Measurements from ENCODE around the gene RAB6A.
"Not testable (repeated sequence)": the region's sequence is repeated elsewhere in the genome, so short reads cannot be mapped to it uniquely, and the experiment has no call there.

RAB6A gene

DNA sequence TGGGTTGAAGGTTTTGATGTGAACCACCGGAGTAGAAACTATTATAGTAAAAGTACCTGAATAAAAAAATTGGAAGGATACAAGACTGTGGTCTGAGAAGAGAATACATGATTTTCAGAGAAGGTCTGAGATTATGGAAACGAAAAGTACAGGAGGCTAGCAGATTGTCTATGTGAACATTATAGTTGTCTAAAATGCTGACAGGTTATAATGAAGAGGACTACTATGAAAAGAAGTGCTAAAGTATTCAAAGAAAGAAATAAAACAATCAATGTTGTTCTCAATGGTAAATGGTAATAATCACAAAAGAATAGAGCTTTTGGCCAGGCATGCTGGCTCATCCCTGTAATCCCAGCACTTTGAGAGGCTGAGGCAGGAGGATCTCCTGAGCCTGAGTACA lies 34.0 kb downstream of the RAB6A start:
- no peak for DNase-seq (ENCODE audit: low read depth in 2 of 2)

DNA sequence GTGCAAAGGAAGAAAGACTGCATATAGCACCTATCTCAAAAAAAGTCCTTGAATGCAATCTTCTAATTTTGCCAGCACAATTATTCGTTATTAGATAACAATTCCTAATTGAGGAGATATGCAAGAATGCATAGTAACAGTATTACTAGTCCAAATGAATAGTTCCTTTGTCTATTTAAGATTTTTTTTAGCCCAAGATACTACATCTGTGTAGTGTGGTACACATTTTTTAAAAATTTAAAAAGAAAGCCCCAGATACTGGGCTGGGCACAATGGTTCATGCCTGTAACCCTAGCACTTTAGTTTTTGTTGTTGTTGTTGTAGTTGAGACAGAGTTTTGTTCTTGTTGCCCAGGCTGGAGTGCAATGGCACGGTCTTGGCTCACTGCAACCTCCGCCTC lies 43.7 kb downstream of the RAB6A start:
- no peak for DNase-seq (ENCODE audit: low read depth in 2 of 2)

DNA sequence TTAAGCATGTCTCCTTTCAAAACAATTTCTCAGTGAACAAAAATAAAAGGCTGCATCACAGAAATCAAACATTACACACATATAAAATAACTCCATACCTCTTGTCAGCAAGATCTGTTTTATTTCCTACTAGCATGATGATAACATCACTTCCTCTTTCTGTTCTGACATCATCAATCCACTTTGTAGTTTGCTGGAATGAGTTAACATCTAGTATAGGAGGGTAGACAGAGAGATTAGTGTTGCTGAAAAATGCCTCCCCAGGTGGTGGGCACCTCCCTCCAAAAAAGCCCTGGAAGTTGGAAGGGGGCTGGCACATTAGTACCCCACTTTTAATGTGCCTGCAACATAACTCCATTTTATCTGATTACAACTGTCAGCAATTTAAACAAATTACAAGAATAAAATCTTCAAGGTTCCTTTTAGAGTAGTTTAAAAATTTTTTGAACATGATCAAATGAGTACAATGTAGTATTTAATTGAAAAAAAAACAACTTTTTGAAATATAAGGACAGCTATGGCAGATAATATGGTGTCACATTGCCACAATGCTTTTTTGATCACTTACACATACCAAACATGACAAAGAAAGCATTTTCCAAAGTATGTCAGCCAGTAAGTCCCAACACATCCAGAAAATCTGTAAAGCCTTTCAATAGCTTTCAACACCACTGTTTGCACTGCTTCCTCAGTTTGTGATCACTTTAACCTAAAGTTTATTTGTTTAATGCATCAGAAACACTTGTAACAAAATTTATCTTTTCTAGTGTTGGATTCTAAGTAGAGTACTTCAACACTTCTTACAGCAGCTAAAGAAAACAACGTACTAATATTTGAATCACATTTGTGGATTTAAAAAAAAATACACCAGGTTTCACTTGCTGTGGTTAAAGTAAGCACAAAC lies 44.5 kb downstream of the RAB6A start:
- DNase-seq (ENCODE audit: low read depth in 2 of 2): no peak

DNA sequence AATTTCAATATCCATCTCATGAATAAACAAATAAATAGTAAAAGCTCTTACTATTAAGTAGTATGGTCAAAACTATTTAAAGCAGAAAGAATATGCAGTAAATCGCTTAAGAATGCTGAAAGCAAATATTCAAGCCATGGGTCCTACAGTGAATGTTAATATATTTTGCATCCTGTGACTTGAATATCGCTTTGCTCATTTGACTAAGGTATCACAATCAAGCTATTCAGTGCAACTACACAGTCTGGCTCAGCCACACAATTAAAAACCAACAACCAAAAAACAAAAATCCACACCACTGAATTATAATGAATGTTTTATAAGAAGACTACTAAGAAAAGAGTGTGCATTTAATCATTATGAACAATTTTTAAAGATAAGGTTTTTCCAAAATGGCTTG lies 45.3 kb downstream of the RAB6A start:
- no peak for DNase-seq (ENCODE audit: low read depth in 2 of 2)

DNA sequence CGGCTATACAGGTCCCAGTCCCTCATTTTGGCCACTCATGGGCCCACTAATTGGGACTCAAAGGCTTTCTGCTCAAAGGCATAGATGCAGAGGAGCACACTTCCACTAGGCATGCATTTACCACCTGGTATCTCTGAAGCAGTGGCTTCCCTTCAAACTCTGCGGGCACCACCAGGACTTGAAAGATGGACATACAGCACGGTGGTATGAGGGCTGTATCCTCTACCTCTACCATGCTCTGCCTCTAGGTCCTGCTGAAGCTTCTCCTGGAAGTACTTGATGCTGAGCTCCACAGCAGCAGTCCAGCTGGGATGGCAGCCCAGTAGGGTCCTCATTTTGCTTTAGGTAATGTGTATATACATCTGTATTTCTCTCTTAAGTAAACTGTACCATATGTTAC lies 49.9 kb downstream of the RAB6A start:
- DNase-seq (ENCODE audit: low read depth in 2 of 2): no peak

DNA sequence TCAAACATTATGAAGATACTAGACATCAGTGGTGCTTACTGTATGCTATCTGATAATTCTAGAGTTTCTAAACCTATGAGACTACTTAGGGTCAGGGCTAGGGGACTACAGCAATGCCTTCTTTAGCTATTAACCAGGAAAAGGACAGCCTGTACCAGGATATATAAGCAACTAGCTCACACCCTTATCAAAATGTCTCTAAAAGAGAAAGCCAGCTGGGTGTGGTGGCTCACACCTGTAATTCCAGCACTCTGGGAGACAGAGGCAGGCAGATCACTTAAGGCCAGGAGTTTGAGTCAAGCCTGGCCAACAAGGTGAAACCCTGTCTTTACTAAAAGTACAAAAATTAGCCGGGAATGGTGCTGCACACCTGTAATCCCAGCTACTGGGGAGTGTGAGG lies 55.8 kb downstream of the RAB6A start:
- DNase-seq (ENCODE audit: low read depth in 2 of 2): no peak

DNA sequence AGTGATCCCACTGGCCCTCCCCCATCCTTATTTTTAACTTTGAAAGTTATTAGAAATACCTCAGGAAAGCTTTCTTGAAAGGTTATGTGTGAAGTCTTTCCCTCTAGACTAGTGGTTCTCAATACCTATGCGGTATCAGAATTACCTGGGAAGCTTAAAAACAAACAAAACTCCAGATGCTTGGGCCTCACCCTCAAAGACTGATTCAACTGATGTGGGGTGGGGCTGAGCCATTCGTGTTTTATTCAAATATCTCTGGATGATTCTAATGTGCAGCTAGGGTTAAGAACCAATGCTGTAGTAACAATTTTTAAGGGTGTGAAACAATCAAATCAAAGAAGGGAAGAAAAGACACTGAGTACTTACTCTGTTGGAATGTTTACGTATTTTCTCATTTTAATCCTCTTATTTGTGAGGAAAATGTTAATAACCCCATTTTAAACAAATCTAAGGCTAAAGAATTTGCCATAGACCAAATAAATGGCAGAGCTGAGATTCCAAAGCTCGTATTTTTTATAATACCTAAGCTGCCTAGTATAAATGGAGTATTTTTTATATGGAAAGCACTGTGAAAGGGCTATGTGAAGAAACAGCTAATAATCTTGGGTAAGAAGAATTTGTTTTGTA lies 66.9 kb downstream of the RAB6A start:
- DNase-seq (ENCODE audit: low read depth in 2 of 2): no peak

DNA sequence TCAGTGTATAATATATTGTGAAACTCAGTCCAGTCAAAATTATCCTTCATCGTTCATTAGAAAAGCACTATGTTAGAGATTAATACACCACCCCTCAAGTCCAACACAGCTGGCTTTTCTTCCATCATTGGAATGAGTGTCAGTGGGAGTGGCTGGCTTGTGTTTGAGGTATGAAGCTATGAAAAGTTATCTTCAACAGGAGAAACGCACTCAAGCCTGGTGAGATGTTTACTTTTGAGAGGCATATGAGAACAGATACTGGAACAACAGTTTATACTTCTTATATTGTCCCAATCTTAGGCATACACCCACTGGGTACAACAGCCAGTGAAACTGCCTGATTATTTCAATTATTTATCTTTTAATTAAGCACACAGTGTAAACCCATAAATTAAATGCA lies 80.2 kb downstream of the RAB6A start:
- no peak for DNase-seq (ENCODE audit: low read depth in 2 of 2)

DNA sequence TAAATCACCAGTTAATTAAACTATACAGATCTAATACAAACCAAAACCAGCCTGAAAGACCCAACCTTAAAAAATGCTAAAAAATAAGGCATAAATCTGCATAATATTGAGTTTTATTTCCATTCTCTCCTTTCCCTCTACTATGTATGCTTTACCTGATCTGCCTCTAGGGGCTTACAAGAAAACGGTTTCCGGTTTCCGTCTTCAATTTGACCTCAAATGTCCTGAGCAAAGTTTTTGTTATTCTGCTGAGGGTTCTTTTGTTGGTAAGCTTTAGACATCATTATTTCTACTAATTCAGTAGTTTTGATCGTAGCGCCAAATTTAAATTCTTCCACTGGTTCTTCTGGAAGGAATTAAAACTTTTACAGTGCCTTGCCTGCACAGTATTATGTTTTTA lies 84.3 kb downstream of the RAB6A start:
- not testable (repeated sequence) for DNase-seq (ENCODE audit: low read depth in 2 of 2)

DNA sequence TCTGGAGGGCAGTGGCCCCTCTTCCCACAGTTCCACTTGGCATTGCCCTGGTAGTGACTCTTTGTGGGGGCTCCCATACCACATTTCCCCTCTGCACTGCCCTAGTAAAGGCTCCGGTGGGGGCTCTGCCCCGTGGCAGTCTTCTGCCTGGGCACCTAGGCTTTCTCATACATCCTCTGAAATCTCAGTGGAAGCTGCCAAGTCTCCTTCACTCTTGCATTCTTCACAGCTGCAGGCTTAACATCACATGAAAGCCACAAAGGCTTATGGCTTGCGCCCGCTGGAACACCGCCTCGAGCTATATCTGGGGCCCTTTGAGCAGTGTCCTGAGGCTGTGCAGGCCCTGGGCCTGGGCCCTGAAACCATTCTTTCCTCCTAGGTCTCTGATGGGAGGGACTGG lies 89.2 kb downstream of the RAB6A start:
- no peak for DNase-seq (ENCODE audit: low read depth in 2 of 2)

DNA sequence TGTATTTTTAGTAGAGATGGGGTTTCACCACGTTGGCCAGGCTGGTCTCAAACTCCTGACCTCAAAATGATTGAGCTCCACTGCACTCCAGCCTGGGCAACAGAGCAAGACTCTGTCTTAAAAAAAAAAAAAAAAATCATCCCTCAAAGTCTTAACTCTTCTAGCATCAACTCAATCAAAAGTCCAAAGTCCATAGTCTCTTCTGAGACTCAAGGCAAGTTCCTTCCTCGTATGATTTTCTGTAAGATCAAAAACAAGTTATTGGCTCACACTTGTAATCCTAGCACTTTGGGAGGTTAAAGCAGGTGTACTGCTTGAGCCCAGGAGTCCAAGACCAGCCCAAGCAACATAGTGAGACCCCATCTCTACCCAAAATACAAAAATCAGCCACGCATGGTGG lies 90.1 kb downstream of the RAB6A start:
- no peak for DNase-seq (ENCODE audit: low read depth in 2 of 2)

DNA sequence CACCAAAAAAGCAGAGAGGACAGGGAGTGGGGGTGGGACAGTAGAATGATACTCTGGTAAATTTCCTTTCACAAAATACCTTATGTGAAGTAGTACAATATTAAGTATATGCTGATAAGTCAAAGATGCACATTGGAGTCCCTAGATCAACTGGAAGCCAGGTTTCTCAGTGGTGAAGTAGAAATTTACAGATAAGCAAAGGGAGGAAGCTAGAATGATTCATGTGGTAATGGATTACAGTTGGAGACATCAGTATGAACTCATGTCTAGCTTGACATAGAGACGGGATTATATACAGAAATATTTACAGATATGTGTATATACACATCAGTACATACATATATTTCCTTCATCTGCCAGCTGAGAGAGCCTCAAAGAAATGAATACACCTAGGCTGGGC lies 93.0 kb downstream of the RAB6A start:
- DNase-seq (ENCODE audit: low read depth in 2 of 2): no peak

DNA sequence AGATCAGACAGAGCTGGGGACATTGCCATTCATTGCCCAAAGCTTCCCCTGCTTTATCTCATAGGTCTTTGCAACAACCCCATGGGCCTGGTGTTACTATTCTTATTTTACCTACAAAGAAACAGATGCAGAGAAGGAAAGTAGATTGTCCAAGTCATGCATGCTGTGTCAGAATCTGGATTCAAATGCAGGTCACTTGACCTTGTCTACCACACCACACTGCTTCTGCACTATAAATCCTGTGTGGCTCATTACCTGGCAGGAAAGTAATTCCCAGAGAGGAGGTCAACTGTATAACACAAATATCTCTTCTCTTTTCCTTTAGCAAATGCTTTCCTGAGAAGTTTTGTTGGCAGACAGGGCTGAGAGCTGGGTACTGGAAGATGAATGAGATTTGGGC lies 96.0 kb downstream of the RAB6A start:
- DNase-seq (ENCODE audit: low read depth in 2 of 2): no peak

DNA sequence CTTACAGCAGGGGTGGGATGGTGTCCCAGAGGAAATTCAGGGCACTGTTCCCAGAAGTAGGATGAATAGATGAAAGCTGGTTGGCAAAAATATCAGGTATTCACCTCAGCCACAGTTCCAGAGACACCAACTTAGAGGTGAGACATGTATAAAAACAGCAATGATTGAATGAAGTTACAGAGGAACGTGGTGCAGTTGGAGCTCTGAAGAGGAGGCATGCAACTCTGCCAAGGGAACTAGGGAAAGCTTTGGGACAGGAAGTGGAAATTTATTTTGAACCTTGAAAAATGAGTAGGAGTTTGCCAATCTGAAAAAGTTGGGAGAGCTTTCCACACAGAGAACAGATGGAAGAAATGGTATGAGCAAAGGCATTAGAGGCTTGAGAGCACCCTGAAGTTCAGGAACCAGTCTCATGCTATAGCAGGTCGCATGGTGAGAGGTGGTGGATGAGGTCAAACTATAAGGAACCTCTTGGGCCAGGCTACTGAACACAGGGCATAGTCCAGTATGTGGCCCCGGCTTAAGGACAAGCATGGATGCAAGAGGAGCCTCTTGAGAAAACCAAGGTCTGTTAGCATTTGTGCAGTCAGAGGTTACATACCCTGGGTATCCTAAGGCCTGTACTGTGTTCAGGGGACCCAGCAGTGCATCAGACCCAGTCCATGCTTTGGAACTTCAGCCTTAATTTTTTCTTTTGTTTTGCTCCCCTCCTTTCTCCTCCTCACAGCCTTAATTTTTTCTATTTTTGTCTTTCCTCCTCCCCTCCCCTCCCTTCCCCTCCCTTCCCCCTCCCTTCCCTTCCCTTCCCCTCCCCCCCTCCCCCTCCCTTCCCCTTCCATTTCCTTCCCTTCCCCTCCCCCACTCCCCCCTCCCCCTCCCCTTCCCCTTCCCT lies 97.0 kb downstream of the RAB6A start:
- DNase-seq (ENCODE audit: low read depth in 2 of 2): no peak

DNA sequence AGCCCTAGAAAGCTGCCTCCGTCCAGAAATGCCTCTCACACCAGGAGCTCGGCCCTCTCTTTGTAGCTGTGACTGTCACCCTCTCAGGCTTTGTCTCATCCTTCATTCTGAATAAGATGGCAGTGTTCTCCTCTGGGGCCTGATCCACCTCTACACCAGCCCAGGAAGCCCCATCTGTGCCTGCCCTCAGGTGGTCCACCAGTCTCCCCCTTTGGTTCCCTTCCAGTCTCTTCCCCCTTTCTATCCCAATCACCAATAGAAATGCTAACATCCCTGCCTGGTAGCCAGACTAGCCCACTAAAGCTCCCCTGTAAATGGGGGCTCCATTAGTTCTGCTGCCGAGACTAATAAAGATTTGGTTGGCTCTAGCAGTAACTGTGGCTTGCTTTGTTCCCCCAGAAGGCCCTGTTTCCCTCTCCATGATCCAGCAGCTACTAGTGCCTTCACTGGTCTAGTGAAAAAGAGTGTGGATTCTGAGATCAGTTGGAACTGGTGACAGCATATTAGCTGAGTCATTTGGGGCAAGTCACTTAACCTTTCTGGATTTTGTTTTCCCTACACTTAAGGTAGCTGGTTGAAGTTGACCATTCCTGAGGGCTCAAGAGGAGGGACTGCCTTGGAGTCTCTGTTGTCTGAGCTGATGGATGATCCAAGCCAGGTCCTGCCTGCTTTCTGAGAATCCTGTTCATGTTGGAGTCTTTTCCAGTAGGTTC lies 98.3 kb downstream of the RAB6A start:
- DNase-seq (ENCODE audit: low read depth in 2 of 2): no peak

DNA sequence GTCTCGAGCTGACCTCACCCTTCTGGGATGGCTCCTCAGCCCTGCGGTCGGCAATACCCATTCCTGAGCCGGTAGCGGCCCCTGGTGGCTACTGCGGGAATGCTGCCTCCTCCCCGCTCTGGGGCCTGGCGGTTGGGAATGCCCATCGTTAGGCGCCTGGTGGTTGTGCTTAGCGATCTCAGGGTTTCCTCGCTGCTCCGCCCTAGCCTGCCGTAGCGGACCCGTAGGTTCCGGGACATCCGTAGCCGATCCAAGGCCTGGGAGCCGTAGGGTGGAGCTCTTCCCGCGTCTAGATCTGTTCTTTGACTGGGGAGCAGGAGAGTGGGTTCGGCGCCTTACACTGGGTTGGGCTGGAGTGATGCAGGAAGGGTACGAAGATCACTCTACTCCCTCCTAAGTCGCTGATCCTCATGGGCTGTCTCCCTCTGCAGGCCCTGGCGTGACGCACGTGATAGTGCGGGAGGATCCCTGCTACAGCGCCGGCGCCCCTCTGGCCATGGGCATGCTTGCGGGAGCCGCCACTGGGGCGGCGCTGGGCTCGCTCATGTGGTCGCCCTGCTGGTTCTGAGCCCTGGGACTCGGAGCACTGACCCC lies 99.7 kb downstream of the RAB6A start:
- peak; percentile 68 to 70 for DNase-seq (ENCODE audit: low read depth in 2 of 2)

DNA sequence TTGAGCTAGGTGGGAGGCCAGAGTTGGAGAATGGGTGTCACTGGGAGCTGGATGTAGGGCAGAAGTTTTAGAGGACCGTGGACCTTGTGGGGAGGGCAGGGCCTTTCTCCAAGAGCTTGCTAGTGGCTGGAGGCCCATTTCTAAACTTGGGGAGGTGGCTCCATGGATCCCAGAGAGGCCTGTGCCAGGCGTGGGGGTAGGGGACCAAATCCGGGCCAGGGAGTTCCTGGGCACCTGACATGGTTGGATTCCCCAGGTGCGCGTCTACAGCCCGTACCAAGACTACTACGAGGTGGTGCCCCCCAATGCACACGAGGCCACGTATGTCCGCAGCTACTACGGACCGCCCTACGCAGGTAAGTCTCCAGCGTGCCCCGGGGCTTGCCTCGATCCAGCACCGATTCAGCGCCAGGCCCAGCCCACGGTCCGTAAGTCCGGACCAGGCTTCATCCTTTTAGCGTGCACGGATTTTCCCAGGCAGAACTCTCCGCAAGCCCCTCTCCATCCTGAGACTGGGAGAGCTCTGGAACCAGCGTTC lies 100.3 kb downstream of the RAB6A start:
- DNase-seq (ENCODE audit: low read depth in 2 of 2): no peak

DNA sequence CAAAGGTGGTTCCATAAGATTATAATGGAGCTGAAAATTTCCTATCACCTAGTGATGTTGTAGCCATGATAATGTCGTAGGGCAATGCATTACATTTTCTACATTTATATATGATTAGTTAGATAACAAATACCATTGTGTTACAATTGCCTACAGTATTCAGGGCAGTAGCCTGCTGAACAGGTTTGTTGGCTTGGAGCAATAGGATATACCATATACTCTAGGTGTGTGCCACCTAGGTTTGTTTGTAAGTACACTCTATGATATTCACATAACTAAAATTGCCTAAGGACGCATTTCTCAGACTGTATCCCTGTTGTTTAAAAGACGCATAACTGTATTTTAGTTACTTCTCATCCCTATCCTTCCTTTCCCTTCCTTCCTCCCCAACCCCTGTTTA lies 100.9 kb downstream of the RAB6A start:
- no peak for DNase-seq (ENCODE audit: low read depth in 2 of 2)

DNA sequence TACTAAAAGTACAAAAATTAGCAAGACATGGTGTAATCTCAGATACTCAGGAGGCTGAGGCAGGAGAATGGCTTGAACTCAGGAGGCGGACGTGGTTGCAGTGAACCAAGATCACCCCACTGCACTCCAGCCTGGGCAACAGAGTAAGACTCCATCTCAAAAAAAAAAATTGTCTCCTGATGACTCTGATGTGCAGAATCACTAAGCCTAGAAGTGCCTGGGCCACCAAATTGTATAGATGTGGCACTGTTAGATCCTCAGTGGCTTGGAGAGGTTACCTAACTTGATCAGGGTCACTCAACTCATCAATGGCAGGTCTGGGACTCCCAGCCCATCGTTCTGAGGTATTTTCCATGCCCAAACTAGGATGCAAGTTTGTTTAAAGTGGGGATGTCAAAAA lies 103.9 kb downstream of the RAB6A start:
- DNase-seq (ENCODE audit: low read depth in 2 of 2): no peak

DNA sequence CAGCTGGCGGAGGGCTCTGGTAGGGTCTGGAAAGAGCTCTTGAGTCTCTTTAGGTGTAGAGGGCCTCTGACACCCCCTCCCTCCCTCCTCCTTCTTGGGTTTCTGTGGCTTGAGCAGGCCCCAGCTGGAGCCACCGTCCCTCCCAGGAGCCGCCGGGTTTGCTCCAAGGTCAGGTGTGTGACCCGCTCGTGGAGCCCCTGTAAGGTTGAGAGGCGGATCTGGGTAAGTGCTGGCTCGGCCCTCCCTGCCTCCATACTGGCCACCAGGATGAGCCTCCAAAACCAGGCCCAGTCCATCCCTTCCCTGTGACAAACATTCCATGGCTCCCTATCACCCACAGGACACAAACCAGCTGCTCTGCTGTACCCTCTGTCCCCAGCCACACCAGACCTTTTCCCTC lies 105.2 kb downstream of the RAB6A start:
- DNase-seq (ENCODE audit: low read depth in 2 of 2): no peak

DNA sequence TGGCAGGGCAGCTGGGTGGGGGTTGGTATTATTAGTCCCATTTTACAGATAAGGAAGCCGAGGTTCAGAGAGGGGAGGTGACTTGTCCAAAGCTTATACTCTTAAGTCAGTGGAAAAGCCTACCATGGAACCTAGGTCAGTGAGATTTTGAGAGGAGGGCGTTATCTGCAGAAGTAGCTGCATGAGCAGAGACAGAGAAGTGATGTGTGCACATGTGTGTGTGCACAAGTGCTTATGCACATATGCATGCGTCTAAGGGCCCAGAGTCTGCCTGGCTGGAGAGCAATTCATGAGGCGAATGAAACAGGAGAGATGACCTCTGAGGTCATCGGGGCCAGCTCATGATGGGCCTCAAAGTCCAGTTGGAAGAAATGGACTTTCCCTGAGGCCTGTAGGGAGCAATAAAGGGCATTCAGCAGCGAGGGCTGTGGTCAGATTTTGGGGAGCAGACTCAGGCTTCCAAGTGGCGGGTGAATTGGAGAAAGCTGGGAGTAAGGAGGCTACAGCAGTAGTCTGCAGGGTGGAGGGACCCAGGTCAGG lies 106.3 kb downstream of the RAB6A start:
- no peak for DNase-seq (ENCODE audit: low read depth in 2 of 2)
